Stimulated activated CD8-positive, alpha-beta memory T cell treated with anti-CD3 and anti-CD28 coated beads, Interleukin-4, amount 100 ng/mL, for 48 hours (primary cell): ENCODE results near the gene SLC51B.

ENCODE experiments used
- DNase-seq: peaks from one replicate; pipeline ENCODE4 v3.0.0-alpha.2; 2020

The SLC51B gene

DNA sequence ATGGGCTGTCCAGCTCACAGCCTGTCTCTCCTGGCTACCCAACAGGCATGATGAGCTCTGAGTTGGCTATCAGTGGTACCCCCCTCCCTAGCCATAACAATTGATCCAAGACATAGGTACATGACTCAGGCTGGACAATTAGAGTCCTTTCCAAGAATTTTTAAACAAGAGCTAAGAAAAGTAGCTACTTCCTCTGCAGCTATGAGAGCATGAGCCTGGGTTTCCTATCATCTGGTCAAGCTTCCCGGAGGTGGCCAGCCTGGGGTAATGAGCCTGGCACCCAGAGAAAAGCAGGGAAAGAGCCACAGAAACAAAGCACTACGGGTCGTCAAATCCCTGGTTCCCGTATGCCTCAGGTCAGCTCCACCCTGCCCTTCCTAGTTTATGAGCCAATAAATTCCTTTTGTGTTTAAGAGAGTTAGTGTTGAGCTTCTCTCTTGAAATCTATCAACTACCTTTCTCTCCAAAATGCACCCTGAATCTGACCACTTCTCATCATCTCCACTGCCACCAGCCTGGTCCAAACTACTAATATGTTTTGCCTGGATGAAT is 2.3 kb upstream of the SLC51B start:
- no peak for DNase-seq

GRCh38 chr15:65044218-65044617 is 969 bp upstream of the SLC51B start:
- peak; percentile 50 for DNase-seq

DNA sequence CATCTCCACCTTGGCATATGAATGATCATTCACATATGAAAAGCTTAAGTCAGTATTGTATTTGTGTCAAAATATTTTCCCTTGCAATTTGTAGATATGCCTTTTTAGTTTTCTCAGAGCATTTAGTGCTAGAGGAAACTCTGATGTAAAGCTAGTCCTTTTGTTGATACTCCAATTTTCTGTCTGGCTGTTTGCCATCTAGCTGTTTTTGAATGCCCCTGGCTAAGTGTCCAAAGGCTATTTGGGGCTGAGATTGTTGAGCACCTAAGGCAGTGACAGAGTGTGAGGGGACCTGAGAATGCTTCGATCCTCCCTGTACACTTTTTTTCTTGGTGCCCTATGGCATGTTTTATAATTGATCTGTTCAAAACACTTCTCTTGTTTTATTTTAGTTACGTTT is 3.1 kb downstream of the SLC51B start:
- no peak for DNase-seq

DNA sequence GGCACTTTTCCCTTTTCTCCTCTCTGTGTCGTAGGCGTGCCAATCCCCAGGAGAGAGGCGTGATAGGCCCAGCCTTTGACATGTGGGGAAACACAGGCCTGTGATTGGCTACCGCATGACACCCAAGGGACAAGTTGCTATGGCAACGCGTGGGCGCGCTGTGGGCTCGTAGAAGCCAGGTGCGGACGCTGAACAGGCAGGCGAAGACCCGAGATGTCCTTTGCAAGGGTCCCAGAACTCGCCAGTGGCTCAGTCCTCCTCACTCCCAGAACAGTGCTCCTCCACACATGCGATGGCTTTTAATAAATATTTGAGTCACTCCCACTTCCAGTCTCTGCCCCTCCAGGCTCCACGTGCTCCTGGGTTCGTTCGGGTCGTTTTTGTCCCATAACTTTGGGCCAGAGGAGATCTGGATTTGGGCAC is 4.2 kb downstream of the SLC51B start:
- peak; percentile 94 for DNase-seq

GRCh38 chr15:65050270-65050669 is 5.1 kb downstream of the SLC51B start:
- DNase-seq = no peak

DNA sequence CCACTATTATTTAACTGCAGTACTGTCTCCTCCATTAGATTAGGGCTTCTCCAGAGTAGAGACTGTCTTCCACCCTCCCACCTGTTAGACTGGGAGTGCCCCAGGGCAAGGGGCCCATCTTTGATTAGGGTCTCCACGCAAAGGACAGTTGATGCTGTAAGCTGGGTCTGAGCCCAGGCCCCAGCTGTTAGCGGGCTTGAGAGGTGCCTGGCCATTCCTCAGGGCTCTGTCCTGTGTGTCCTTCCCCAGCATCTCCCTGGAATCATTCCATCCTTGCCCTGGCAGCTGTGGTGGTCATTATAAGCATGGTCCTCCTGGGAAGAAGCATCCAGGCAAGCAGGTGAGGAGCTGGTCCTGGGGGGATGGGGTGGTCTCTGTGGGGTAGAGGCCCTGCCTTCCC is 6.1 kb downstream of the SLC51B start:
- no peak for DNase-seq

- no peak for DNase-seq
Measured at GRCh38 chr15:65052956-65053355, 7.8 kb downstream of the SLC51B start.

DNA sequence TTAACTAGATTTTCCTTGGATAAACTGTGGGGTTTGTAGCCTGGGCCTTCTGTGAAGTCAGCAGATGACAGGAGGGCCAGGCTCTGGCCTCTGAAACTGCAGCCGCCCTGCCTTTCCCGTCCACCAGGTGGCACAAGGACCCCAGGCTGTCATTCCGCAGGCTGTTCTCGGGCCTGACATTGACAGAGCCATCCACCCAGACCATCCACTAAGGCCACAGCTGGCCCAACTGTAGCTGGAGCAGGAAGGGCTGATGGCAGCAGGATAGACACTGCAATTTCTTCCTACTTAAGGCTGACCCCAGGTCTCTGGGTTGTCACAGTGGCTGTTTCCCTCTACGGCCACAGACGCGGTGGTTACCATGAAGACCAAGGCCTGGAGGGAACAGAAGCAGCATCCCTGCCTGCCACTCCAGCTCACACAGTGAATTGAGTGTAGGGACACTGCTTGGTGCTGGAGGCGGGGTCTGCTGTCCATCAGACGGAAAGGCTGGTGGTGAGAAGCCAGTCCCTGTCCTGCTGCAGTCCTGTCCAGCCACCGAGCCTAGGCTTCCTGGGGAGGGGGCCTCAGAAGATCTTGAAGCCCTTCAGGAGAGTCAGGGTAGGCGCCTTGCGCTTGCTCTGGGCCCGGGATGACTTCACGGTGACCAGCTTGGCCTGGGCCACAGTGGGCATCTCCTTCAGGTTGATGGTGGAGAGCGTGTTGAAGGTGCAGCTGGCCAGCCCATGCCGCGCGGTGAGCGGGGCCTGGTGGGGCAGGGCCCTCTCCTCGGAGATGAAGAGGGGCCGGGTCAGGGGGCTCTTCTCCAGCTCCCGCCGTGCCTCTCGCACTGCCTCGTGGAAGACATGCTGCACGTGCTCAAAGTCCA is 9.4 kb downstream of the SLC51B start:
- peak; percentile 78 for DNase-seq

DNA sequence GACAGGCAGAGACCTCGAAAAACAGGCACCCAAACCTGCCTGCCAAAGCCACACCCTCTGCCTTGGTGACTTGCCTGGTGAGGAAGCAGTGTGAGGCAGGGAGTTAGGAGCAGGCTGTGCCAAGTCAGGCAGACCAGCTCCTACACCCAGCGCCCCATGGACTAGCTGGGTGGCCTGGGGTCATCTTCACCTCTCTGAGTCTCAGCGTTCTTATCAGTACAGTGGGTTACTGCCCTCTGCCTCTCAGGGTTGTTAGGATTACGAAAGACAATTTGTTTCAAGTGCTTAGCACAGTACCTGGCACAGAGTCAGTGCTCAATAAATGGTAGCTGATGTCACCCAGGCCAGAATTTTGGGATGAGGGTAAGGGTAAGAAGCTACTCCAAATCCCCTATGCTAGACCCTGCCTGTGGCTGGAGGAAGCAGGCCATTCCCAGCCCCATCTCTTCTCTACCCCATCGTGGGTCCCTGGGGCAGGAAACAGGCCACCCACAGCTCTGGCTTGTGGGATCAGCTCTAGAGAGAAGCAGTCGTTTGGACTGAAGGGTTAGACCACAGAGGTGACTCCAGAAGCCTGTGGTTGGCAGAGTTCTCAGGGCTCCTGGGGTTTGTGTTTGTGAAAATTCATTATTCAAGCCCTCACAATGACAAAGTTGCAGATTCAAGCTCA is 10.1 kb downstream of the SLC51B start:
- DNase-seq = no peak

GRCh38 chr15:65056106-65056505 is 10.9 kb downstream of the SLC51B start:
- no peak for DNase-seq

- no peak for DNase-seq
Measured at GRCh38 chr15:65056868-65057548, 11.8 kb downstream of the SLC51B start.

GRCh38 chr15:65057549-65057940 is 12.4 kb downstream of the SLC51B start:
- DNase-seq = no peak

DNA sequence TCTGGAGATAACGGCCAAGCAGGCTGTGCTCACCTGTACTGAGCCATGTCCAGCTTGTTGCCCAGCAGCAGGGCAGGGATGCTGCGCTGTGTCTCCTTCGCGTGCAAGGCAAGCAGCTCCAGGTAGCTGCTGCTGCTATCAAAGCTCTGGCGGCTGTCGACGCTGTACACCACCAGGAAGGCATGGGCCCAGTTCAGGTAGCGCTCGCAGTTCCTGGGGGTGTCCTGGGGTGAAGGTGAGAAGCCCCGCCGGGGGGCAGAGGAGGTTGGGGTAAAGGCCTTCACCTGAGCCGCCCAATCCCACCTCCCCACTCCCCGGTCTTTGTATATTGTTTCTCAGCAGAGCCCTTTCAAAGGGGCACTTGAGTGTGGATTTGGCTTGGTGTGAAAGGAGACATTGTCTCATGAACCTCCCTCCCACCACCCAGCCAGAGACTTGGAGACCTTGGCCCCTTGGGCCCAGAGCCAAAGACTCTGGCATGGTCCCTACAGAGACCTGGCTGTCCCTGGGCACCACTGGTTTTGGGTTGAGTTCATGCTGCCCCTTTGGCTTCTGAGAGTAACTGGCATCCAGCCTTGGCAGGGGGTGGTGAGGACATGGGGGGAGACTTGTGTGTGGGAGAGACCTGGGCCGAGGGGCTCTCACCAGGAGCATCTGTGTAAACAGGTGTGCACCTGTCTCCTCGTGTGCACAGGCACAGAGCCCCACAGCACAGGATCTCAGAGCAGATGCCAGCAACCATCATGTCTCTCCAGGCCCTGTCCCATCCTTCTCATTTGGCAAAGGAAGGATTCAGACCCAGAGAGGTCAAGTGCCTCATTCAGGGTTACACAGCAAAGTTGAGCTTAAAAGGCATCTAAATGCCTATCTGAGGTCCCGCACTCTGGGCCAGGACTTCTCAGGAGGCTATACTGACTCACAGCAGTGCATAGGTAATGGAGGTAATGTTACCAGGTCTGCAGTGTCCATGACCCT is 13.5 kb downstream of the SLC51B start:
- DNase-seq = no peak

DNA sequence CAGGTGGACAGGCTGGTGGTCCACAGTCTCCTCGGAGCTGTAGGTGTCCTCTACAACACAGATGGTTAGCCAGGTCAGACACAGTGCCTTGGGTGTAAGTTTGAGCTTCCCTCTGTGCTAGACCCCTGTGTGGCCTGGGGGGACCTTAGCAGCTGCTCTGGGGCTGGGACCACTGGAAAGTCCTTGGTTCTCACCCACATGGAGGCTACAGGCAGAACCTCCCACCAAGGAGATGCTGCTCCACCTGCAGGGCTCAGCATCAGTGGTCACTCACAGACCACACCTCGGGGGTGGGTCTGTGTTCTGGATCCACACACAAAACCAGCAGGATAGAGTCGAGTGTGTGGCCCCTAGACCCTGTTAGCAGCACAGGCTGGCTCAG is 14.2 kb downstream of the SLC51B start:
- DNase-seq = no peak

DNA sequence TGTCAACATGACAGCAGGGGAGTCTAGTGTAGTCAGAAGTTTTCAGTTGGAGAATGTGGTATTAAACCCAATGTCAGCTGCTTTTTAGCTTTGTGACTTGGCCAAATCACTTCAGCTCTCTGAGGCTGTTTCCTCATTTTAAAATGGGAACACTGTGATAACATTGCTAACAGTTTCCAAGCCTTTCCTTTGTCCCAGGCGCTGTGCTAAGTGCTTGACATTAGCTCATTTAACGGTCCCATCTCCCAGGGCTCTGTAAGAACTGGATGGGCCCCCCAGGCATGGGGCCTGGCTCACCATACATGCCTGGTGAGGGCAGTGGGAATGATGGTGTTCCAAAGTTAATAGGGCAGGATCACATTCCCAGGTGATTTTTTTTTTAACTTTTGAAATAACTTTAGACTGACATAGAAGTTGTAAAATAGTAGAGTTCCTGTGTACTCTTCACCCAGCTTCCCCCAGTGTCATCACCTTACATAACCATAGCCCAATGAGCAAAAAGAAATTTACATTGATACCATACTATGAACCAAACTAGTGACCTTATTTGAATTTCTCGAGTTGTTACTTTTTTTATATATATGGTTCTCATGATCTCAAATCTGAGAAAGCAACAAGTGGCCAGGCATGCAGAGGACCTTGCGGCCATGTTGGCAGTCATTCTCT is 14.9 kb downstream of the SLC51B start:
- no peak for DNase-seq

DNA sequence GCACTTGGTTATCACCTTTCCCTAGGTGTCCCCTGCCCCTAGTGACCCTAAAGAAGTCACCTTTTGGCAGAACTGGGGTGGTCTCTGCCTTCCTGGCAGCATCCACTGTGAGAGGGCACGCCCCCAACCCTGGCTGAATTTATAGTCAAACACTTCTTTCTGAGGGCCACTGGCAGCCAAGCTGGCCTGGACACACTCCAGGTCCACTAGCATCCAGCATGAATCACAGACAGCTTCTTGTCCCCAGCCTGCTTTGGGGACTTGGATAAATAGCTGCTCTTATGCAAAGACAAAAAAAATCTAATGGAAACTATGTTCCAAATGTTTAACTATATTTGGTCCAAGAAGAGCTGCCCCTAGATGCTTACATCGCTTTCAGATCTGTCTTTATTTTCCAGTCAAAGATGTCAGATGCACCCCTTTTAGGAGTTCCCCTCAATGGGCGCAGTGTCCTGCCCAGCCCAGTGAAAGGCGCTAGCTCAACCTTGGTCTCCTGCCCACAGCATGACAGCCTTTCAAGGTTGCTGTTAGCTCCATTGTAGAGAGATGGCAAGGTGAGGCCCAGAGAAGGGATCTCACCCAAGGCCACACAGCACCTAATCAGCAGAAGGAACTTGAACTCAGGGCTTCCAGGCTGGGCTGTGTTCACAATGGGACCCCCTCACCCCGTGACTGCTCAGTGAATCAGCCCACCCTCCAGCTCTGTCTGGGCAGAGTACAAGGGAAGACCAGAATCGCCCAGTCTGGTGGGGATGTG is 15.6 kb downstream of the SLC51B start:
- DNase-seq = no peak

- no peak for DNase-seq
Measured at GRCh38 chr15:65062061-65062460, 16.9 kb downstream of the SLC51B start.

GRCh38 chr15:65062726-65063125 is 17.5 kb downstream of the SLC51B start:
- no peak for DNase-seq

DNA sequence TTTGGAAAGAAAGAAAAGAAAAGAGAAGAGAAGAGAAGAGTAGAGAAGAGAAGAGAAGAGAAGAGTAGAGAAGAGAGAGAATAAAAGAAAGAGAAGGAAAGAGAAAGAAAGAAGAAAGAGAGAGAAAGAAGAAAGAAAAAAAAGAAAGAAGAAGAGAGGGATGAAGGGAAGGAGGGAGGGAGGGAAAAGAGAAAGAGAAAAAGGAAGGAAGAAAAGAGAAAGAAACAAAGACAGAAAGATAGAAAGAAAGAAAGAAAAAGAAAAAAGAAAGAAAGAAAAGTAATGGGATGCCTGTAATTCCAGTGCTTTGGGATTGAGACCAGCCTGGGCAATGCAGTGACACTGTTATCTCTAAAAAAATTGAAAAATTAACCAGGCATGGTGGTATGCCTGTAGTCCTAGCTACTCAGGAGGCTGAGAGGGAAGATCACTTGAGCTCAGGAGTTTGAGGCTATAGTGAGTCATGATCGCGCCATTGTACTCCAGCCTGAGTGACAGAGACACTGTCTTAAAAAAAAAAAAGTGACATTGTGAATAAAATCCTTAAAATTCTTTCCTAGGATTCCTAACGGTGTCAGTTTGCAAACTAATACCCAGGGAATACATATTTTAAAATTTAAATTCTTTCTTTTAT is 20.9 kb downstream of the SLC51B start:
- DNase-seq = no peak

GRCh38 chr15:65066635-65067316 is 21.6 kb downstream of the SLC51B start:
- no peak for DNase-seq
